IPS-15b (cell line): ENCODE data around the gene DIAPH3.

Source experiments
- H3K27me3 ChIP-seq: one replicate; pipeline ENCODE4 v1.6.1; 2013; ENCODE audit warnings: low read length; ENCODE audit not compliant: control insufficient read depth, insufficient read depth
- H3K36me3 ChIP-seq: one replicate; pipeline ENCODE4 v1.6.1; 2013; ENCODE audit warnings: low read length; ENCODE audit not compliant: control insufficient read depth, insufficient read depth
- H3K4me1 ChIP-seq: one replicate; pipeline ENCODE4 v1.6.1; 2013; ENCODE audit warnings: mild to moderate bottlenecking, low read length; ENCODE audit not compliant: control insufficient read depth, insufficient read depth
- H3K4me3 ChIP-seq: one replicate; pipeline ENCODE4 v1.5.1; 2013; ENCODE audit warnings: low read depth, low read length
- H3K9ac ChIP-seq: one replicate; pipeline ENCODE4 v1.6.1; 2013; ENCODE audit warnings: low read depth, mild to moderate bottlenecking, low read length
- H3K9me3 ChIP-seq: one replicate; pipeline ENCODE4 v1.6.1; 2013; ENCODE audit warnings: mild to moderate bottlenecking, low read length; ENCODE audit not compliant: control insufficient read depth, insufficient read depth

DIAPH3 gene

DNA sequence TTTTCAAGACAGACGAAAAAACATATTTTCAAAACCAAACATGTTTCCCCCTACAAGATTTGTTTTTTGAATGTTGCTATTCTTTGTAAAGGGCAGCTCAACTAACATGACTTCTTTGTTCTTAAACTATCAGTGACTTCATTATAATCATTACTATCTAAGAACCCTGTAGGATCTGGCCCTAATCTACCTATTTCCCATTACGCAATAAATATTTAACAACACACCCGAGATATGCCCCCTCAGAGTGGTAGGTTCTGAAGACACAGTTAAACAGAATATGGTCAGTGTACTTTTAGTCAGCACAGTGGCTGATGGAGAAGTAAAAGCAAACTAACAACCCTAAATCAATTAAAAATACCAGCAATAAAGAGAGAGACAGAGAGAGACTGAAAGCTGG, 186.9 kb downstream of the DIAPH3 start:
- Histone ChIP-seq H3K9me3 (no peaks in the 10 kb centered on the region), H3K4me1 (no peaks in the 10 kb centered on the region), H3K9ac (no peak overlapping the region), H3K4me3 (no peak overlapping the region), H3K36me3 (no peaks in the 10 kb centered on the region), H3K27me3 (no peaks in the 10 kb centered on the region)

DNA sequence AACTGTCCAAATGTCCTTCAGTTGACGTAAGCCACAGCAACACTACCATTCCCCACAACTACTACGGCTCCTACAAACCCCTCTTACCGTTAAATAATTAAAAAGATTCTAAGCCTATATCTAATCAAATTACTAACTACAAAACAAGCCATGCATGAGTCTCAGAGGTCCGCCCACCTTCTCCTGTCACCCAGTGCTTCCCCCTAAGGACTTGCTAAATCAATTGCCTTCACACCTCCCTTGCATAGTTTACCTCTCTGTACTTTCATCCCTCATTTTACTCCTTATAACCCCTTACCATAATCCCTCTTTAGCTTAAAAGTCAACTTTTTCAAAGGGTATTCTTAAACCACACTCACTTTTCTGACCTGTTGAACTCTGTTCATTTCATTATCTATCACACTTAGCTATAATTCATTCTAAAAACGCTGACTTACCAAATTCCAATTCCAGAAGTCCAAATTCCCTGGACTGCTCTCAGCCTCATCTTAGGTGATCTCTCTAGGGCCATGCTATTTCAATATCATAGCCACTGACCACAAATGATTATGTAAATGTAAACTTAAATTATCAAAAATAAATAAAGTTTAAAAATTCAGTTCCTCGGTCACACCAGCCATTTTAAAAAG, 187.8 kb downstream of the DIAPH3 start:
- no peaks in the 10 kb centered on the region for H3K27me3 ChIP-seq
- H3K9me3 ChIP-seq, result no peaks in the 10 kb centered on the region
- no peak overlapping the region for H3K9ac ChIP-seq
- no peaks in the 10 kb centered on the region for H3K36me3 ChIP-seq
- no peaks in the 10 kb centered on the region for H3K4me1 ChIP-seq
- no peak overlapping the region for H3K4me3 ChIP-seq

DNA sequence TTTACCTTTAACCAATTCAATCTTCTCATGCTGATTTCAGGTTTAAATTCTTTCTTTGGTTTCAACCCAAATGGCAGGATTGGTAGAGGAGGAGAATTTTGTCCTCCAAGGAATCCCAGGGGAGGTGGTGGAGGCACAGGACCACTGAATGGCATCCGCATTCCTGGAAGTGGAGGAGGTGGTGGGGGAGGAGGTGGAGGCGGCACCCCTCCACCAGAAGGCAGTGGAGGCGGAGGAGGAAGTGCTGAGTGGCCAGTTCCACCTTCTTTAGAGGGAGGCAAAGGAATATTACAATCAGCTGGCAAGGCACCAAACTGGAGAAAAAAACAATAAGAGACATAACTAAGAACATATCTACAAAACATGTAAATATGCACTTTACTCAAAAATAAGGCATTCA, 192.9 kb downstream of the DIAPH3 start:
- Histone ChIP-seq H3K4me3 (no peak overlapping the region), H3K4me1 (no peaks in the 10 kb centered on the region), H3K36me3 (no peaks in the 10 kb centered on the region), H3K9me3 (no peaks in the 10 kb centered on the region), H3K27me3 (no peaks in the 10 kb centered on the region), H3K9ac (no peak overlapping the region)

DNA sequence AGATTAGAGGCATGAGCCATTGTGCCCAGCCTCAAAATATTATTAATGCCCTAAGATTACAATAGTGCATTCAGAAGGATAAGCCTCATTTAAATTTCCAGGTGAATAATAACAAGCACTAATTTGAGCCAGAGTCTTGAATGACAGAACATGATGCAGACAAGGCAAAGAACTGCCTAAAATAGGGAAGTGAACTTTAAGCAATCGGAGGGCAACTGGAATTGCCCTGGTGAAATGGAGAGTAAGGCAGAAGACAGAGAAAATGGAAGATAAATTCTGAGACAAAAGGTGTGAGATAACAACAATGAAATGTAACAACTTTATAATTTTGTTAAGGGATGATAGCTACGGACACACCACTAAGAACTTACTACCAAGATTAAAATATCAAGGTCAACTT, 199.9 kb downstream of the DIAPH3 start:
- Histone ChIP-seq H3K27me3 (no peaks in the 10 kb centered on the region), H3K9ac (no peak overlapping the region), H3K9me3 (no peaks in the 10 kb centered on the region), H3K4me3 (no peak overlapping the region), H3K4me1 (no peaks in the 10 kb centered on the region), H3K36me3 (no peaks in the 10 kb centered on the region)

DNA sequence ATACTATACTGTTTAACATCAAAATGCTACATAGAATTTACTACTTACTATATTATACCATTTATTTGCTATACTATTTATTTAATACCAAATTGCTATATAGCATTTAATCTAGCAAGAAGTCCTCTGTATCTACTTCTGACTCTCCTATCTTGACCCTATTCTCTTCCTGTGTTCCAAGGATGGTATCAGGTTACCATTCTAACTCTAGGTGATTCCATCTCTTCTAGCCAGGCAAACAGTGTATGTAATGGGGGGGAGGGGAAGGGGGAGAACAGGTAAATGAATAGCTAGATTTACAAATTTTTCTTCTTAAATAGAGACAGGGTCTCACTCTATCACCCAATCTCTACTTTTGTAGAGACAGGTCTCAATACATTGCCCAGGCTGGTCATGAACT, 200.3 kb downstream of the DIAPH3 start:
- Histone ChIP-seq H3K4me1 (no peaks in the 10 kb centered on the region), H3K9me3 (no peaks in the 10 kb centered on the region), H3K36me3 (no peaks in the 10 kb centered on the region), H3K9ac (no peak overlapping the region), H3K4me3 (no peak overlapping the region), H3K27me3 (no peaks in the 10 kb centered on the region)

DNA sequence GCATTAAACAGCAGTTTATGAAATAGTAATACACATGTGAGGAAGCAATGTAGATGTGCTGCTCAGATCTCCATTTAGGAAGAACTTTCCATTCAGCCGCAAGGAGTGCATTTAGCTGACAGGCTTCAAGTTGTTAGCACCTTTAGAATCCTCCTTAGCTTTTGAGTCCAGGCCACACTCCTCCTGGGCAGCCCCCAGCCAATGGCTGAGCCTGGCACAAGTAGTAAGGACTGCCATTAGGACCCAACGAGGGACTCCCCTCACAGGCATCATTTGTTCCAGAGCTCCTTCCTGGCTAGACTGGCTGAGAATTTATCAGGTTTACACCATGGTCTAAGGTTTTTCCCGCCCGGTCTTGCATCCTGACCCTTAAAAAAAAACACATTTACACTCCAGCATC, 201.4 kb downstream of the DIAPH3 start:
- Histone ChIP-seq H3K4me3 (no peak overlapping the region), H3K9ac (no peak overlapping the region), H3K27me3 (no peaks in the 10 kb centered on the region), H3K36me3 (no peaks in the 10 kb centered on the region), H3K4me1 (no peaks in the 10 kb centered on the region), H3K9me3 (no peaks in the 10 kb centered on the region)

- Histone ChIP-seq H3K4me3 (no peak overlapping the region), H3K9me3 (no peaks in the 10 kb centered on the region), H3K36me3 (no peaks in the 10 kb centered on the region), H3K9ac (no peak overlapping the region), H3K27me3 (no peaks in the 10 kb centered on the region), H3K4me1 (no peaks in the 10 kb centered on the region)
These were observed 203.0 kb downstream of the DIAPH3 start for GRCh38 chr13:59960683-59961082.

DNA sequence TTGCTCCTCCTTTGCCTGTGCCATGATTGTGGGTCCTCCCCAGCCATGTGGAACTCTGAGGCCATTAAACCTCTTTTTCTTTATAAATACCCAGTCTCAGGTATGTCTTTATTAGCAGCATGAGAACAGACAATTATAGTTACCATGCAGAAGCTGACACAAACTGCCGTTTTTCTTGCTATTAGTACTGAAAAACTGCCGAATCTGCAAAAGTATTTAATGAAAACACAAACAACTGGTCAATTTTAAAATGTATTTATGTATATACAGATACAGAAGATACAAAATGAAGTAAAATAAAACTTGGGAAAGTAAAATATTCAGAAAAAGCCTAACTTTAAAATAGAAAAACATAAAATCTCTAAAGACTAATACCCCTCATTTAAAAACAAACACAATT, 206.3 kb downstream of the DIAPH3 start:
- H3K4me1 ChIP-seq, result no peaks in the 10 kb centered on the region
- H3K36me3 ChIP-seq, result no peaks in the 10 kb centered on the region
- no peak overlapping the region for H3K4me3 ChIP-seq
- H3K9ac ChIP-seq, result no peak overlapping the region
- no peaks in the 10 kb centered on the region for H3K27me3 ChIP-seq
- H3K9me3 ChIP-seq, result no peaks in the 10 kb centered on the region

DNA sequence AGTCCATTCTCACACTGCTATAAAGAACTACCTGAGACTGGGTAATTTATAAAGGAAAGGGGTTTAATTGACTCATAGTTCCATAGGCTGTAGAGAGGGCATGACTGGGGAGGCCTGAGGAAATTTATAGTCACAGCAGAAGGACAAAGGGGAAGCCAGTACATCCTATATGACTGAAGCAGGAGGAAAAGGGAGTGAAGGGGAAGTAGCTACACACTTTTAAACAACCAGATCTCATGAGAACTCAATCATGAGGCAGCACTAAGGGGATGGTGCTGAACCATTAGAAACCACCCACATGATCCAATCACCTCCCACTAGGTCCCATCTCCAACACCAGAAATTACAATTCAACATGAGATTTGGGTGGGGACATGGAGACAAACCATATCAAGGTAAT, 209.1 kb downstream of the DIAPH3 start:
- Histone ChIP-seq H3K9me3 (no peaks in the 10 kb centered on the region), H3K4me1 (no peaks in the 10 kb centered on the region), H3K9ac (no peak overlapping the region), H3K27me3 (no peaks in the 10 kb centered on the region), H3K4me3 (no peak overlapping the region), H3K36me3 (no peaks in the 10 kb centered on the region)

GRCh38 chr13:59951011-59951410, 212.7 kb downstream of the DIAPH3 start:
- Histone ChIP-seq H3K4me3 (no peak overlapping the region), H3K4me1 (no peaks in the 10 kb centered on the region), H3K36me3 (no peaks in the 10 kb centered on the region), H3K9ac (no peak overlapping the region), H3K9me3 (no peaks in the 10 kb centered on the region), H3K27me3 (no peaks in the 10 kb centered on the region)

DNA sequence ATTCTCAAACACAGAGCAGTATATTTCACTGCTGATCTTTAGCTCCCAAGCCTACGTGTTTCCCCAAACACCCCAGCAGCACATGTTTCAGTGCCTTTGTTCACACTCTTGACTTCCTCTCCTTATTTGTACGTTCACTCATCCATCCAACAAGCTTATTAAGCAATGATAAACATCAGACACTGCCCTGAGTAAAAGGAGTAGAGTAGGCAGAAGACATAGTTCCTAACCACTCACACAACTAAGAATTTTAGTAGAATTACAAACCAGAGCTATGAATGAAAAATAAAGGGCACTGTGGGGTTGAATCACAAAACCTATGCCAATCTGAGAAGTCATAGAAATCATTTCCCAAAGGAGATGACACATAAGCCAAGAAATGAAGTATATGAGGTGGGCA, 213.5 kb downstream of the DIAPH3 start:
- Histone ChIP-seq H3K9ac (no peak overlapping the region), H3K4me1 (no peaks in the 10 kb centered on the region), H3K4me3 (no peak overlapping the region), H3K27me3 (no peaks in the 10 kb centered on the region), H3K36me3 (no peaks in the 10 kb centered on the region), H3K9me3 (no peaks in the 10 kb centered on the region)

- Histone ChIP-seq H3K36me3 (no peaks in the 10 kb centered on the region), H3K4me3 (no peak overlapping the region), H3K4me1 (no peaks in the 10 kb centered on the region), H3K9ac (no peak overlapping the region), H3K9me3 (no peaks in the 10 kb centered on the region), H3K27me3 (no peaks in the 10 kb centered on the region)
These were observed 215.0 kb downstream of the DIAPH3 start for GRCh38 chr13:59948686-59949085.
